ENCODE data around the gene CDCA5.

The CDCA5 gene

DNA sequence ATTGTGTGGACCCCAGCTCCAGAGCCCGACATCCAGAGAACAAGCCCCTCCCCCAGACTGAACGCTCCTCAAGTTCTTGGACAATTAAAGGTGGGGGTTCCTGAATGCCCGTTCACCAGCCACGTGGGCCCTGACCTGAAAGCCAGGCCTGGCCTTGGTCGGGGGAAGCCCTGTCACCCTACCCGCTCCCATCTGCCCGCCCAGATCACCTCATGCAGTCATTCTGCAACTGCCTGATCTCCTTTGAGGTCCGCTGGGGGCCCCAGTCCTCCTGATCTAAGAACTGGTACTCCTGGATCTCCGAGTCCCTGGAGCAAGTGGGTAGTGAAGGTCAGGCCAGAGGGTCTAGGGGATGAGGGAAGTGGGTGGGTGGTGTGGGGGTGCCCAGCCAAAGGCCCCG lies 16.4 kb downstream of the CDCA5 start:
- no peak for DNase-seq

- DNase-seq, result no peak
Observed at GRCh38 chr11:65066805-65067291, 17.0 kb downstream of the CDCA5 start.

DNA sequence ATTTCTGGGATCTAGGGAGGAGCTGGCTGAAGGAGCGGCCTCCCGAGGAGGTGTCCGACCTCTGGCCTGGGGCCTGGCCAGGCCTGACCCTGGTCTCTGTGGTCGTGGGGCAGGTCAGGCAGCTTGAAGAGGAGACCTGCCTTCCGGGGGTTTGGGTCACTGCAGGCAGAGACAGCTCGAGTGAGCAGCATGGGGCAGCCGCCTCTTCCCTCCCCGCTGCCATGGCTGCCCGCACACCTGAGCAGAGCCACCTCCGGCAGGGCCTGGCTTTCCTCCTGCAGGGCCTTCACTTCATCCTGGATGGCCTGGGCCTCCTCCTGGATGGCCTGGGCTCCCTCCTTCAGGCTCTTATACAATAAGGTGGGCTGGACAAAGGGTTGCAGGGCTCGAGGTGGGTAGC lies 17.5 kb downstream of the CDCA5 start:
- DNase-seq, result no peak

DNA sequence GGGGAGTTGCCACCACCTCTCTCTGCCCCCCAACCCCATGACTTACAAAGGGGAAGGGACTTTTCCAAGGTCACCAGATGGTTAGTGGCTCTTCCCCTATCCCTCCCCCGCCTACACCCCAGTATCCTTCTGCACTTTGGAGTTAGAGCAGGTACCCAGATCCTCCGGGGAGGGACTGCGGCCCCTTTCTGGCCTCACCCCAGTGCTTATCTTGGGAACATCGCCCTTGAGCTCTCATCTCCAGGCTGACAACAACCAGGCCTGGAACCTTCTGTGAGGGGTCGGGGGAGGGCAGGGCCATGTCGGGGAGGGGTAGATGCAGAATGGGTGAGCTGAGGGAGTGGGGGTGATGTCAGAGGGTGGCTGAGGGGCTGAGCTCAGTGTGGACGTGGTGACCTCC lies 18.0 kb downstream of the CDCA5 start:
- DNase-seq, result no peak

- no peak for DNase-seq
Observed at GRCh38 chr11:65064847-65065240, 19.0 kb downstream of the CDCA5 start.

DNA sequence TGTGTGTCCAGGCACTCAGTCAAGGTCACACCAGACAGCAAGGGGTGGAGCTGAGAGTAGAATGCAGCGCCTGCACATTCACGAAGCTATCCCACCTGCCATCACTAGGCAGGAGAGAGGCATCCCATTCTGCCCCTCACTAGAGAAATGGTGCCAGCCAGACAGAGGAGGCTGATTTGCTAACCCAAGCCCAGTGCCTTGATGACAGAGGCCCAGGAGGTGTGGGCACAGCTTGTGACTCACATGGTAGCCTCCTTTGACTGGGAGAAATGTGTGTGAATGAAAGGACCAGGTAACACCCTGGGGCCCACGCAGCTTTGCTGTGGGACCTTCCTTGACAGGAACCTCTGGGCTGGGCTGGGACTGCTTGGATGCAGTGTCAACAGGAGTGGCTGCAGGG lies 20.3 kb downstream of the CDCA5 start:
- DNase-seq, result no peak

DNA sequence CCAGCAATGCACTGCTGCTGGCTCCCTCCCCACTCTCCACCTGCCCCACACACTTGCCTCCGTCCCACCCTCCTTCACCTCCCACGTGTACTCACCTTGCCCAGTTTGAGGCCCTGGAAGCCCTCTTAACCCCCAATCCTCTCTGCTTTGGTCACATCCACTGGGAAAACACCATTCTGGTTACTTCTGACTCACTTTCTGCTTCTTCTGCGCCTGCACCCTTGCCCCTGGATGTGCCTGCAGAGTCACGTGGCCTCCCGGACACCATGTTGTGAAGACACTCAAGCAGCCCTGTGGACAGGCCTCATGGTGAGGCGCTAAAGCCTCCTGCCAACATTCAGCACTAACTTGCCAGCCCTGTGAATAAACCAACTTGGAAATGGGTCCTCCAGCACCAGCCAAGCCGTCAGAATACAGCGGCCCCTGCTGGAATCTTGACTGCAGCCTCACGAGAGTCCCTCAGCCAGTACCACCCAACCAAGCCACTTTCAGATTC lies 22.9 kb downstream of the CDCA5 start:
- no peak for DNase-seq

GRCh38 chr11:65059959-65060824 lies 23.6 kb downstream of the CDCA5 start:
- DNase-seq, result no peak

DNA sequence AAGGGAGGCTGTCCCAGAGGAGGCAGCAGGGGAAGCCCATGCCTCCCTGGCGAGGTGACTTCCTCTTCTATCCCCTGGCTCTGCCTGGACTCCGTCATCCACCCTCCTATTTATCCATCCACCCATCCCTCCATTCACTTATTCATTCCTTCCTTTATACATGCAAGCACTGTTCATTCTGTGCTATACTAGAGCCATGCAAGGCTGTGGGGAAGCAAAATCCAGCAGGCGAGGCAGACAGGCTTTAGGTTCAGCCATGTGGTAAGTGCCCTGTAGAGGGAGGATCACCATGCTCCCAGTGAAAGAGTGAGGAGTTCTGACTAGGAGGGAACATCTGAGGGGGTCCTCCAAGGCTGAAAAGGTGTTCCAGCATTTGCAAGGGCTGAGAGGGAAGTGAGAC lies 24.3 kb downstream of the CDCA5 start:
- DNase-seq, result no peak

- no peak for DNase-seq
Observed at GRCh38 chr11:65058419-65059054, 25.3 kb downstream of the CDCA5 start, which contains the start of gene NAALADL1. Gene NAALADL1, minus strand, starts transcription at chr11:65058553. Its CDS starts 32 bp downstream, at chr11:65058521.

GRCh38 chr11:65058012-65058411 lies 25.8 kb downstream of the CDCA5 start:
- no peak for DNase-seq

DNA sequence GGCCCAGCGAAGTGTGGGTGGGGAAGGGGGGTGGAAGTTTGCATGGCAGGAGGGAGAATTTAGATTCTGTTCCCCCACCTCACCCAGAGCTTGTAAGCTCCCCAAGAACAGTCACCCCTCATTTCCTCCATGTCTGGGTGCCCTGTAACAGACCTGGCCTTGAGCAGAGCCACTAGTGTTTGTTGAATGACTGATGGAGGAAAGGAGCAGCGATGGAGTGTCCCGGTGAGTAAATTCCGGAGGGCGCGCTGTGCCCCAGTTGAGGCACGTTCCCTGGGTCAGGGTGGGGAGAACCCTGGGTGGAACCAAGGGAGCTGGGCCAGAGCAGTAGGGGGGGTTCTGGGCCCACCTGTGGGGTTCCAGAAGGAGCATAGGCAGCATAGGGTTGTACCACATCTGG lies 26.3 kb downstream of the CDCA5 start:
- DNase-seq, result no peak

- no peak for DNase-seq
Observed at GRCh38 chr11:65056999-65057398, 26.8 kb downstream of the CDCA5 start.

GRCh38 chr11:65055538-65055937 lies 28.3 kb downstream of the CDCA5 start:
- DNase-seq, result no peak

DNA sequence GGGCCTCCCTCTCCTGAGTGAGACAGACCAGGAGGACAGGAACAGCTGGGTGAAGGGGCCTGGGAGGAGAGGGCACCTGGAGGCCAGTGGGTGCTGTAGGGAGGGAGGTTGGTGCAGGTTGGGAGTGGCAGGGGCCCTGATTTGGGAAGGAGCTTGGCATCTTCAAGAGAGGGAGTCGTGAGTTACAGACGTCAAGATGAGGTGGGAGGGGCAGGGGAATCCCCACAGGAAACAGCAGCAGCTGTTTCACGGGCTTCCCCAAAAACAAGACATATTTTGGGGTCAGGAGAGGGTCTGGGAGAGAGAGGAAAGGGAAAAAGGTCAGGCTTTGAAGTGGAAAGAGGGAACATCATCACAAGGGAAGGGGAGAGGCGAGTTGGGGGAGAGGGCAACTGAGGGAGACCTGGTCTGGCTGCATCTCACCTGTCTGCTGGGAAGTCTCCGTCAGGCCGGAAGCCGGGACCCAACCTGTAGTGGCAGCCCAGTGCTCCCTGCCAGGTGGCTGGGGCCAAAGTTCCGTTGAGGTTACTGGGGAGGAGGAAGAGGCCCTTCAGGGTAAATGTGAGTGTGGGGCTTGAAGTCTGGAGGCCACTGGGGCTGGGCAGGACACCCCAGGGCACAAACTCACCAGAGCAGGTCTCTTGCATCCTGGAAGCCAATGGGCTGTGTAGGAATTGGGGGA lies 29.9 kb downstream of the CDCA5 start:
- peak; percentile 43 for DNase-seq

GRCh38 chr11:65051398-65051858 lies 32.4 kb downstream of the CDCA5 start:
- no peak for DNase-seq

GRCh38 chr11:65047581-65048422 lies 36.0 kb downstream of the CDCA5 start:
- peak; percentile 26 for DNase-seq

GRCh38 chr11:65045728-65046127 lies 38.1 kb downstream of the CDCA5 start:
- no peak for DNase-seq

DNA sequence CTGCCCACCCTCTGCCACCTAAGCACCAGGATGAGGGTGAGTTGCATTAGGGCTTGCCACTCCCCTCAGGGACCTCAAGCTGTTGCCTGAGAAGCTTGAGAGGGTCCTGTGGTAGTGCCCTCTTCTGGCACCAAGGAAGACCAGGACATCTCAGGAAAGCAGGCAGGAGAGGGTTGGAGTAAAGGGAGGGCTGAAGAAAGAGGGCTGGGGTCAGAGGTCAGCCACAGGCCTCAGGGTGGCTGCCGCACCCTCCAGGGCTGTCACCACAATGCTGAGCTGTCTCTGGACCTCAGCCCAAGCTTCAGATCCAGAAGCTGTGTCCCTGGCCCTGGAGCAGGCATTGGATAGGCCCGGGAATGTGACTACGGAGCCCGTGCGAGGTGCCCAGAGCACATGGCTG lies 38.8 kb downstream of the CDCA5 start:
- no peak for DNase-seq

- no peak for DNase-seq
Observed at GRCh38 chr11:65043881-65044501, 39.8 kb downstream of the CDCA5 start.

DNA sequence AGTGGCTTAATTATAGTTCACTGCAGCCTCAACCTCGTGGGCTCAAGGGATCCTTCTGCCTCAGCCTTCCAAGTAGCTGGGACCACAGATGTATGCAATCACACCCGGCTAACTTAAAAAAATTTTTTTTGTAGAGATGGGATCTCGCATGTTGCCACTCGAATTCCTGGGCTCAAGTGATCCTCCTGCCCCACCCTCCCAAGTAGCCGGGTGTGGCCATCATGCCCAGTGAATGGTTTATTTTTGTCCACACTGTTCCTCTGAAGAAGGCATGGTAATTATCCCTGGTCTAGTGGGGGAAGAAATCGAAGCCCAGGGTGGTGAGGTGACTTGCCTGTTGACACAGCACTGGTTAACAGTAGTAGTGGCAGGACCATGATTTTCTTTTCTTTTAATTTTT lies 40.9 kb downstream of the CDCA5 start:
- no peak for DNase-seq
